ENCODE results near the gene PIGZ. TPM values are rescaled to one million over a fixed set of nuclear protein-coding genes. Genes with fewer than 3 reads are reported as not detected.

The PIGZ gene
- total RNA-seq, 1 experiment from 2014 or later, result 1.4 TPM

DNA sequence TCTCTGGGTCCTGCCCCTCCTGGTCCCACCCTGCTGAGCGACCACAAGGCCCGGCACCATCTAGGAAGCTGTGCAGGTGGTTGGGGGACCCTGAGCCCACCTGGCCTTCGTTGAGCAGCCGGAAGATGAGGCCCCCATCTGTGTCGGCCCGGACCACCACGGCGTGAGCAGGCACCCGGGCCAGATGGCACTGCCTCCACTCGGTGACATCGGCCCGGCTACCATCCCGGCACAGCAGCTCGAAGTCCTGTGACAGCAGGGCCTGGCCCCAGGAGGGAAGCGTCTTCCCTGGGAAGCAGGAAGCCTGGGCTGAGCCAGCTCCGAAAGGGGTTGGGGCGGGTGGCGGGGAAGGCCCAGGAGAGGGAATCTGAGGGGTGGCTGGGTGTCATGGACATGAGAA is 48.4 kb upstream of the PIGZ start:
- H3K4me3 ChIP-seq (replicated peaks in 1 of 2; ENCODE audit: low read depth in 1 of 2, low read length in 2 of 2), result no peak overlapping the region
- TF ChIP-seq RAD21 (IDR thresholded peaks at IDR 0.05; ENCODE audit: low read depth) (no peak), POLR2A (IDR thresholded peaks at IDR 0.05; ENCODE audit: borderline replicate concordance, extremely low read depth, insufficient read depth, insufficient read length) (no peak), JUND (IDR thresholded peaks at IDR 0.05) (no peak), CEBPB (IDR thresholded peaks at IDR 0.05; ENCODE audit: low read depth) (no peak), TCF7L2 (IDR thresholded peaks at IDR 0.05; ENCODE audit: borderline replicate concordance, extremely low read depth, insufficient read depth, insufficient read length) (no peak), FOSL1 (IDR thresholded peaks at IDR 0.05; ENCODE audit: low read depth) (no peak), EZH2phosphoT487 (IDR thresholded peaks at IDR 0.05; ENCODE audit: borderline replicate concordance) (no peak), ZFX (IDR thresholded peaks at IDR 0.05) (no peak), SIN3A (IDR thresholded peaks at IDR 0.05; ENCODE audit: low read depth) (no peak), ZNF274 (IDR thresholded peaks at IDR 0.05; ENCODE audit: low read depth, low read length) (no peak), EZH2 (IDR thresholded peaks at IDR 0.05) (no peak)
- no peaks in the 10 kb centered on the region for H3K9me2 ChIP-seq (ENCODE audit: insufficient read depth)
- no peaks in the 10 kb centered on the region for H3K9me3 ChIP-seq (ENCODE audit: control insufficient read depth in 1 of 2, insufficient read depth in 1 of 2, low read depth in 1 of 2, low read length in 2 of 2)
- no peaks in the 10 kb centered on the region for H3K27me3 ChIP-seq (ENCODE audit: insufficient read depth, low read length)
- ATAC-seq (no peak), DNase-seq (ENCODE audit: low read depth, low spot score) (no peak)
- BruUV-seq (replicated peaks), result no TSS peak
- intact Hi-C loops (cut with micrococcal nuclease), result no loop called here
- no peak overlapping the region for H3K9ac ChIP-seq (ENCODE audit: low read length)
- no peaks in the 10 kb centered on the region for H4K20me1 ChIP-seq (ENCODE audit: insufficient read depth)
- H3K36me3 ChIP-seq (ENCODE audit: control insufficient read depth in 1 of 2, insufficient read depth in 2 of 2, low read length in 2 of 2), result no peaks in the 10 kb centered on the region
- no peak overlapping the region for H3K27ac ChIP-seq (ENCODE audit: low read depth, low read length)
- H3K4me1 ChIP-seq (ENCODE audit: control insufficient read depth in 1 of 2, insufficient read depth in 2 of 2, low read length in 2 of 2), result peaks cover 0 to 8% of the 10 kb centered on the region in 2 experiments; a peak in 1 of 4 replicates
- ChIA-PET POLR2A (interaction anchor here (1.3 kb wide), 1 partner anchor 12 kb away, joined by 3 read pairs; no protein-coding TSS in a partner anchor), RAD21 (ENCODE audit: low non-redundant PET in 1 of 2, low total read pairs in 2 of 2, uncharacterized antibody in 2 of 2, unreplicated experiment in 2 of 2) (no interaction called here), CTCF (interaction anchor here (2.3 kb wide), 1 partner anchor 13 kb away, joined by 9 read pairs; the partner anchor contains the start of gene MELTF)
- H2AFZ ChIP-seq (ENCODE audit: low read depth, low read length, poor library complexity, severe bottlenecking), result no peak overlapping the region
- no peak overlapping the region for H3K4me2 ChIP-seq (ENCODE audit: low read length)
- H3K79me2 ChIP-seq (ENCODE audit: insufficient read depth, low read length), result no peaks in the 10 kb centered on the region

Data from HCT116 (cell line).